A673 (cell line): ENCODE data around the gene PRLR.

Source experiments
- EZH2 ChIP-seq: fragments of 200-600 bp; sonication (generic); IDR thresholded peaks from 2 replicates; pipeline ENCODE4 v1.6.1; 2017; ENCODE audit warnings: borderline replicate concordance, low read depth, mild to moderate bottlenecking, mixed read lengths, antibody characterized with exemption, low read length; ENCODE audit not compliant: poor library complexity, severe bottlenecking
- TF ChIP-seq, protein P1 (sequence below): fragments of 300-800, 200-600 bp; sonication (generic); conservative IDR thresholded peaks from 2 replicates; pipeline ENCODE4 v1.5.1; 2017; ENCODE audit warnings: low read depth, mild to moderate bottlenecking, antibody characterized with exemption, low read length, moderate library complexity, mixed read lengths

DNA sequence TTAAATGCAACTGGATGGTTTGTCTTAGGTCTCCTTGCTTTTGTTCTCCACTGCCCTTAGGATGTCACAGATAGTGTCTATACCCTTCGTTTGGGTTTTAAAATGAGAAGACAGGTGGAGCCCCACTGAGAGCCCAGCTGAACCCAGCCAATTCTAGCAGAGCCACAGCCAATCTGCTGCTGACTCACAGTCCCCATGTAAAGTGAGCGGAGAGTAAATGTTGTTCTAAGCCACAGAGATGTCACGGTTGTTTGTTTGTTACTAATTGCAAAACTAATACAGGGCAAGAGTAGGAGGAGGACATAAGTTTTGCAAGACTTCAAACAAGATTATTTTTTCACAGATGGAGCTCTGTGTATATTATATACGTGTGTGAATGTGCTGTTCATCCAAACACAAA is 132.1 kb downstream of the PRLR start:
- TF ChIP-seq, protein P1, sequence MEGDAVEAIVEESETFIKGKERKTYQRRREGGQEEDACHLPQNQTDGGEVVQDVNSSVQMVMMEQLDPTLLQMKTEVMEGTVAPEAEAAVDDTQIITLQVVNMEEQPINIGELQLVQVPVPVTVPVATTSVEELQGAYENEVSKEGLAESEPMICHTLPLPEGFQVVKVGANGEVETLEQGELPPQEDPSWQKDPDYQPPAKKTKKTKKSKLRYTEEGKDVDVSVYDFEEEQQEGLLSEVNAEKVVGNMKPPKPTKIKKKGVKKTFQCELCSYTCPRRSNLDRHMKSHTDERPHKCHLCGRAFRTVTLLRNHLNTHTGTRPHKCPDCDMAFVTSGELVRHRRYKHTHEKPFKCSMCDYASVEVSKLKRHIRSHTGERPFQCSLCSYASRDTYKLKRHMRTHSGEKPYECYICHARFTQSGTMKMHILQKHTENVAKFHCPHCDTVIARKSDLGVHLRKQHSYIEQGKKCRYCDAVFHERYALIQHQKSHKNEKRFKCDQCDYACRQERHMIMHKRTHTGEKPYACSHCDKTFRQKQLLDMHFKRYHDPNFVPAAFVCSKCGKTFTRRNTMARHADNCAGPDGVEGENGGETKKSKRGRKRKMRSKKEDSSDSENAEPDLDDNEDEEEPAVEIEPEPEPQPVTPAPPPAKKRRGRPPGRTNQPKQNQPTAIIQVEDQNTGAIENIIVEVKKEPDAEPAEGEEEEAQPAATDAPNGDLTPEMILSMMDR, result no peak
- no peak for TF ChIP-seq EZH2
